GM12865 (cell line): ENCODE data around the gene MAN1A1.

Experiments used
- DNase-seq: peaks from one replicate; pipeline ENCODE4 v3.0.0; 2010; ENCODE audit warnings: low read depth
- H3K4me3 ChIP-seq: 2 replicates; pipeline ENCODE4 v1.5.1; 2011; ENCODE audit warnings: mild to moderate bottlenecking, low read depth, low read length, control low read depth
- CTCF ChIP-seq: IDR thresholded peaks from 2 replicates; pipeline ENCODE4 v1.5.1; 2011; ENCODE audit warnings: low read length, control low read depth, low read depth, inconsistent platforms; ENCODE audit not compliant: insufficient read depth; ENCODE audit errors: missing control alignments

MAN1A1 gene

DNA sequence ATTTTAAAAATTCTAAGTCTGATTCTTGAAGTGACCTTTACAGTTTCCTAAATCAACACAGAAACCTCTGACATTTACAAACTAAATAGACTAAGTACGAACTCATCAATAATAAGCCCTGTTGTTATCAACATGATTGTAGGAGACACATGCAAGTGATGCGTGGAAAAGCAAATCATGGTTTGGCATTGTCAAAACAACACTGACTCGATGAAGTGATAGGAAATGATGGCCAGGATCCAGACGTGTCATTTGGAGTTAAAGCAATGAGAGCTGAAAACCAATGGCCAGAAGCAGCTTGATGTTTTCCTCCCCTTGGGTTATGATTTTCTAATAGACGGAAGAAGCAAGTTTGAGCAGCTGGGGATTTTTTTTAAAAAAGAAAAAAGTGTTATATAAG, 153.7 kb downstream of the MAN1A1 start:
- no peak overlapping the region for H3K4me3 ChIP-seq
- DNase-seq = no peak
- TF ChIP-seq CTCF = no peak

- no peak overlapping the region for H3K4me3 ChIP-seq
- no peak for TF ChIP-seq CTCF
- DNase-seq = no peak
These were observed 154.4 kb downstream of the MAN1A1 start for GRCh38 chr6:119195204-119195603.

DNA sequence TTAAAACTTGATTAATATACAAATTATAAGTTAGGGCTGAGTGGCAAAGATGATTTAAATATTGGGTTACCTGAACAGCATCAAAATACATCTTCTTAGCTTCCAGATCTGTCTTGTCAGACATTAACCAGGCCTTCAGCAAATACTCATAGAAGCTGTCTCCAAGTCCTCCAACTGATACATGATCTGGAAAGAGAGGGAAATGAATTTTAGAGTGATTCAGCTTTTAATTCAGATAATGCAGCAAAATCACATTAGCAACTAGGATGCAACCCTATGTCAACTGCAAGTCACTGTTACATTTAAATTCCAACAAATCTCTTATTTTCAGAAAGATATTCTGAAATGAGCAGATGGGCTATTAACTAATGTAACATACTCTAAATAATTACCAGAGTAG, 155.9 kb downstream of the MAN1A1 start:
- DNase-seq = no peak
- no peak for TF ChIP-seq CTCF

GRCh38 chr6:119192200-119192599, 157.4 kb downstream of the MAN1A1 start:
- no peak for TF ChIP-seq CTCF
- DNase-seq = no peak

More for the DNA sequence above, 155.9 kb downstream of the MAN1A1 start:
- no peak overlapping the region for H3K4me3 ChIP-seq

GRCh38 chr6:119190176-119190575, 159.4 kb downstream of the MAN1A1 start:
- no peak for TF ChIP-seq CTCF
- H3K4me3 ChIP-seq = no peak overlapping the region
- no peak for DNase-seq

More at GRCh38 chr6:119192200-119192599, 157.4 kb downstream of the MAN1A1 start:
- H3K4me3 ChIP-seq = no peak overlapping the region

- H3K4me3 ChIP-seq = no peak overlapping the region
- TF ChIP-seq CTCF = no peak
- DNase-seq = no peak
These were observed 160.1 kb downstream of the MAN1A1 start for GRCh38 chr6:119189498-119189897.

- DNase-seq = no peak
- H3K4me3 ChIP-seq = no peak overlapping the region
- TF ChIP-seq CTCF = no peak
These were observed 162.0 kb downstream of the MAN1A1 start for GRCh38 chr6:119187596-119187995.
